K562 (cell line): ENCODE measurements around the gene MAPT. TPM values are rescaled to one million over a fixed set of nuclear protein-coding genes. Genes with fewer than 3 reads are reported as not detected.

ENCODE experiments used
- SMAD4 ChIP-seq: fragments of 250-450 bp; sonication (Bioruptor Pico); conservative IDR thresholded peaks from 2 replicates; pipeline ENCODE4 v1.8.0; 2021; ENCODE audit warnings: inconsistent platforms, mild to moderate bottlenecking, moderate library complexity
- TAL1 ChIP-seq: fragments of 450-650 bp; IDR thresholded peaks from 2 replicates; pipeline ENCODE4 v1.6.1; 2016; ENCODE audit warnings: mild to moderate bottlenecking
- XRCC5 ChIP-seq: fragments of 200-400 bp; formaldehyde crosslinking; IDR thresholded peaks from 2 replicates; pipeline ENCODE4 v1.6.1; 2017; ENCODE audit warnings: low read depth, mild to moderate bottlenecking, low read length
- ZBTB49 ChIP-seq: sonication (generic); formaldehyde crosslinking; IDR thresholded peaks from 2 replicates; pipeline ENCODE4 v1.8.0; 2022; ENCODE audit warnings: missing genetic modification reagents, mild to moderate bottlenecking, borderline replicate concordance
- polyA plus RNA-seq, 8 experiments: library from polyadenylated mRNA; depleted of rRNA in 4 of 8; stranded (reverse) in 5 of 8; unstranded in 3 of 8; fragments of >200 nt; fragmentation: Nextera tagmentation in 2 of 8; fragmentation: Illumina TruSeq in 1 of 8; extraction: Ambion mirVana in 2 of 8; extraction: Trizol in 1 of 8; gene quantifications; 2 replicates each; pipeline versions ENCODE4 v1.2.1 to v1.2.3, GENCODE V29; 2011 to 2014; ENCODE audit warnings: inconsistent platforms in 1 of 8, missing spikeins in 1 of 8
- total RNA-seq, 7 experiments: library from RNA; depleted of rRNA in 6 of 7; stranded (reverse); fragments of >200 nt in 6 of 7; fragmentation: Illumina TruSeq in 2 of 7; extraction: Trizol in 2 of 7; gene quantifications; 2 replicates each; pipeline versions ENCODE4 v1.2.1 to v1.2.3, GENCODE V29; 2011 to 2021; ENCODE audit warnings: low replicate concordance in 1 of 7
- TF ChIP-seq, protein P1 (sequence below): sonication (generic); formaldehyde crosslinking; IDR thresholded peaks from 2 replicates; pipeline ENCODE4 v1.8.1; 2023; ENCODE audit warnings: missing genetic modification reagents, mild to moderate bottlenecking, borderline replicate concordance
- TF ChIP-seq, protein P2 (sequence below): fragments of 250-450 bp; sonication (Bioruptor Pico); IDR thresholded peaks from 2 replicates; pipeline ENCODE4 v1.9.0; 2021; ENCODE audit warnings: mild to moderate bottlenecking, inconsistent platforms

Gene MAPT
- total and polyA plus RNA-seq, 9 of the 15 experiments (the other 6 are each of a cell fraction or from before 2014, with no cell fraction given) = 0.04 to 1.1 (median 0.36) TPM

DNA sequence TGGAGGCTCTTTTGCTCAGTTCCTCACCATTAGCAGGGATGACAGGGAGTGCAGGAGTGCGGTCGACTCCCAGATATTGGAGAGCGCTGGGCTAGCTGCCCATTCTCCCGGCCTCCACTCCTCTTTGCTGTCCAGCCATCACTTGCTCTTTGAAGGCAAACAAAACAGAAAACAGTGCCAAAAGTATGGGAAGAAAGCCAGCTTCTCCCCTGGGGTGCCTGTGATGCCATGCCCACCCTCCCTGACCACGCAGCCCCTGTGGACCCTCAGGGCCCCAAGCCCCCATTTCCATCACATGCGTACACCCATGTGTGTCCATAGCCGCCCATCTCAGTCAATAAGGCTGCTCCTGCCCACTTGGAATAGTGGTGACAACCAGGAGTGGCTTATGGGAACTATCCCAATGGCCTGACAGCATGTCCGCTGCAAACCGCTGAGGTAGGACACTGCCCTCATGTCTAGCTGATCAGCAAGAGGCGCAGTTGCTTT is 30.0 kb downstream of the MAPT start (continued):
- TF ChIP-seq, protein P1, sequence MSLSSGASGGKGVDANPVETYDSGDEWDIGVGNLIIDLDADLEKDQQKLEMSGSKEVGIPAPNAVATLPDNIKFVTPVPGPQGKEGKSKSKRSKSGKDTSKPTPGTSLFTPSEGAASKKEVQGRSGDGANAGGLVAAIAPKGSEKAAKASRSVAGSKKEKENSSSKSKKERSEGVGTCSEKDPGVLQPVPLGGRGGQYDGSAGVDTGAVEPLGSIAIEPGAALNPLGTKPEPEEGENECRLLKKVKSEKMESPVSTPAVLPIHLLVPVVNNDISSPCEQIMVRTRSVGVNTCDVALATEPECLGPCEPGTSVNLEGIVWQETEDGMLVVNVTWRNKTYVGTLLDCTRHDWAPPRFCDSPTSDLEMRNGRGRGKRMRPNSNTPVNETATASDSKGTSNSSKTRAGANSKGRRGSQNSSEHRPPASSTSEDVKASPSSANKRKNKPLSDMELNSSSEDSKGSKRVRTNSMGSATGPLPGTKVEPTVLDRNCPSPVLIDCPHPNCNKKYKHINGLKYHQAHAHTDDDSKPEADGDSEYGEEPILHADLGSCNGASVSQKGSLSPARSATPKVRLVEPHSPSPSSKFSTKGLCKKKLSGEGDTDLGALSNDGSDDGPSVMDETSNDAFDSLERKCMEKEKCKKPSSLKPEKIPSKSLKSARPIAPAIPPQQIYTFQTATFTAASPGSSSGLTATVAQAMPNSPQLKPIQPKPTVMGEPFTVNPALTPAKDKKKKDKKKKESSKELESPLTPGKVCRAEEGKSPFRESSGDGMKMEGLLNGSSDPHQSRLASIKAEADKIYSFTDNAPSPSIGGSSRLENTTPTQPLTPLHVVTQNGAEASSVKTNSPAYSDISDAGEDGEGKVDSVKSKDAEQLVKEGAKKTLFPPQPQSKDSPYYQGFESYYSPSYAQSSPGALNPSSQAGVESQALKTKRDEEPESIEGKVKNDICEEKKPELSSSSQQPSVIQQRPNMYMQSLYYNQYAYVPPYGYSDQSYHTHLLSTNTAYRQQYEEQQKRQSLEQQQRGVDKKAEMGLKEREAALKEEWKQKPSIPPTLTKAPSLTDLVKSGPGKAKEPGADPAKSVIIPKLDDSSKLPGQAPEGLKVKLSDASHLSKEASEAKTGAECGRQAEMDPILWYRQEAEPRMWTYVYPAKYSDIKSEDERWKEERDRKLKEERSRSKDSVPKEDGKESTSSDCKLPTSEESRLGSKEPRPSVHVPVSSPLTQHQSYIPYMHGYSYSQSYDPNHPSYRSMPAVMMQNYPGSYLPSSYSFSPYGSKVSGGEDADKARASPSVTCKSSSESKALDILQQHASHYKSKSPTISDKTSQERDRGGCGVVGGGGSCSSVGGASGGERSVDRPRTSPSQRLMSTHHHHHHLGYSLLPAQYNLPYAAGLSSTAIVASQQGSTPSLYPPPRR (CRISPR knock-in tag) = no peak
- TF ChIP-seq ZBTB49 (CRISPR knock-in tag) (no peak), TAL1 (no peak), SMAD4 (no peak), XRCC5 (no peak)
- TF ChIP-seq, protein P2, sequence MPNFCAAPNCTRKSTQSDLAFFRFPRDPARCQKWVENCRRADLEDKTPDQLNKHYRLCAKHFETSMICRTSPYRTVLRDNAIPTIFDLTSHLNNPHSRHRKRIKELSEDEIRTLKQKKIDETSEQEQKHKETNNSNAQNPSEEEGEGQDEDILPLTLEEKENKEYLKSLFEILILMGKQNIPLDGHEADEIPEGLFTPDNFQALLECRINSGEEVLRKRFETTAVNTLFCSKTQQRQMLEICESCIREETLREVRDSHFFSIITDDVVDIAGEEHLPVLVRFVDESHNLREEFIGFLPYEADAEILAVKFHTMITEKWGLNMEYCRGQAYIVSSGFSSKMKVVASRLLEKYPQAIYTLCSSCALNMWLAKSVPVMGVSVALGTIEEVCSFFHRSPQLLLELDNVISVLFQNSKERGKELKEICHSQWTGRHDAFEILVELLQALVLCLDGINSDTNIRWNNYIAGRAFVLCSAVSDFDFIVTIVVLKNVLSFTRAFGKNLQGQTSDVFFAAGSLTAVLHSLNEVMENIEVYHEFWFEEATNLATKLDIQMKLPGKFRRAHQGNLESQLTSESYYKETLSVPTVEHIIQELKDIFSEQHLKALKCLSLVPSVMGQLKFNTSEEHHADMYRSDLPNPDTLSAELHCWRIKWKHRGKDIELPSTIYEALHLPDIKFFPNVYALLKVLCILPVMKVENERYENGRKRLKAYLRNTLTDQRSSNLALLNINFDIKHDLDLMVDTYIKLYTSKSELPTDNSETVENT (CRISPR knock-in tag) = no peak
